Cardiac fibroblast (primary cell): Measurements from ENCODE around the gene UBE2J2.

Source experiments
- DNase-seq, 2 donors: peaks; one replicate each; pipeline versions ENCODE4 v3.0.0 to v3.0.0-alpha.2; 2010; ENCODE audit warnings: low read depth in 2 of 2
- H3K4me3 ChIP-seq, 2 donors: replicated peaks in 1 of 2; 1 replicate in 1 of 2; 2 replicates in 1 of 2; pipeline ENCODE4 v1.5.1; 2011; ENCODE audit warnings: low read depth in 2 of 2, low read length in 2 of 2, mild to moderate bottlenecking in 2 of 2, moderate library complexity in 1 of 2
- TF ChIP-seq, protein P1 (sequence below): IDR thresholded peaks from one replicate; pipeline ENCODE4 v1.5.1; 2011; ENCODE audit warnings: low read depth, mild to moderate bottlenecking, low read length, inconsistent platforms

The UBE2J2 gene

DNA sequence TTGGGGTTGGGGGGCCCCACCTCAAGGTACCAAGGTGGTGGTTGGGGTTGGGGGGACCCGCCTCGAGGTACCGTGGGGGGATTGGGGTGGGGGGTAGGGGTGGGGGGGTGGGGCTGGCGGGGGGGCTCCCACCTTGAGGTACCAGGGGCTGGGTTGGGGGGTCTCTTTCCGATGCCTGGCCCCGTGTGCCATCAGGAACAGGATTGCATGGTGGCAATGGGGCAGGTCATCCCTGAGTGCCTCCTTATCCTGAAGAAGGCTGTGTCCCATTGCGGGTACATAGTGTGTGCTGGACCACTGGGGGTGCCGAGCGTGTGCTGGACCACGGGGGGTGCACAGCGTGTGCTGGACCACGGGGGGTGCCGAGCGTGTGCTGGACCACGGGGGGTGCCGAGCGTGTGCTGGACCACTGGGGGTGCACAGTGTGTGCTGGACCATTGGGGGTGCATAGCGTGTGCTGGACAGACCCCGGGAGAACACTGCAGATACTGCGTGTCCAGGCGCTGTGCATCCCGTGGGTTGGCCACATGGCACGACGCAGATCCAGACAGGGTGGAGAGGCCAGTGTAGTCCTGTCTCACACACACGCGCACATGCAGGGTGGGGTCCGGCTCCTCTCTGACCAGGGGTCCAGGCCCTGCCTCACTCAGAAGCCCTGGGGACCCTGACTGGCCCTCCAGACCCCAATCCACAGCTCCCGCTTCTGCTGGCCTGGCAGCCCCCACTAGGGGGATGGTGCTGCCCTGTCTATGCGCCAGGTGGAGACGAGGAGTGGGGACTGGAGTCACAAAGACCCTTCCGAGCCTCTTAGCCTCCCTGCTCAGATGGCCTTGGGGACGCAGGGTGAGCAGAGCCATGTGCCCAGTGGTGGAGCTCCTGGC, 10.8 kb upstream of the UBE2J2 start:
- DNase-seq = no peak
- TF ChIP-seq, protein P1, sequence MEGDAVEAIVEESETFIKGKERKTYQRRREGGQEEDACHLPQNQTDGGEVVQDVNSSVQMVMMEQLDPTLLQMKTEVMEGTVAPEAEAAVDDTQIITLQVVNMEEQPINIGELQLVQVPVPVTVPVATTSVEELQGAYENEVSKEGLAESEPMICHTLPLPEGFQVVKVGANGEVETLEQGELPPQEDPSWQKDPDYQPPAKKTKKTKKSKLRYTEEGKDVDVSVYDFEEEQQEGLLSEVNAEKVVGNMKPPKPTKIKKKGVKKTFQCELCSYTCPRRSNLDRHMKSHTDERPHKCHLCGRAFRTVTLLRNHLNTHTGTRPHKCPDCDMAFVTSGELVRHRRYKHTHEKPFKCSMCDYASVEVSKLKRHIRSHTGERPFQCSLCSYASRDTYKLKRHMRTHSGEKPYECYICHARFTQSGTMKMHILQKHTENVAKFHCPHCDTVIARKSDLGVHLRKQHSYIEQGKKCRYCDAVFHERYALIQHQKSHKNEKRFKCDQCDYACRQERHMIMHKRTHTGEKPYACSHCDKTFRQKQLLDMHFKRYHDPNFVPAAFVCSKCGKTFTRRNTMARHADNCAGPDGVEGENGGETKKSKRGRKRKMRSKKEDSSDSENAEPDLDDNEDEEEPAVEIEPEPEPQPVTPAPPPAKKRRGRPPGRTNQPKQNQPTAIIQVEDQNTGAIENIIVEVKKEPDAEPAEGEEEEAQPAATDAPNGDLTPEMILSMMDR = no peak
- no peak overlapping the region for H3K4me3 ChIP-seq

DNA sequence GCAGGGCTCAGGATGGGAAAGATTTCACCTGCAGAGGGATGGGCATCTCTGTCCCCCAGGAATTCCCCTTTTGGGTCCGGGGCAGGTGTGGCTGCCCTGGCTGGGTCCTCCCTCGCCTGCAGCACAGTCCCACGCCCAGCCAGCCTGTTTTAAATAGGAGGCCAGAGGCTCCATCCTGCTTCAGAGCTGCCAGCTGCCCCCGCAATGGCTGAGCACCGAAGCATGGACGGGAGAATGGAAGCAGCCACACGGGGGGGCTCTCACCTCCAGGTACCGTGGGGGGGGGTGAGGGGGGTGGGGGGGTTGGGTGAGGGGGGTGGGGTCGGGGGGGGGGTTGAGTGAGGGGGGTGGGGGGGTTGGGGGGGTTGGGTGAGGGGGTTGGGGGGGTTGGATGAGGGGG, 10.2 kb upstream of the UBE2J2 start:
- TF ChIP-seq, protein P1 = no peak
- peak in 1 of 2 donors; percentile 21 for DNase-seq

DNA sequence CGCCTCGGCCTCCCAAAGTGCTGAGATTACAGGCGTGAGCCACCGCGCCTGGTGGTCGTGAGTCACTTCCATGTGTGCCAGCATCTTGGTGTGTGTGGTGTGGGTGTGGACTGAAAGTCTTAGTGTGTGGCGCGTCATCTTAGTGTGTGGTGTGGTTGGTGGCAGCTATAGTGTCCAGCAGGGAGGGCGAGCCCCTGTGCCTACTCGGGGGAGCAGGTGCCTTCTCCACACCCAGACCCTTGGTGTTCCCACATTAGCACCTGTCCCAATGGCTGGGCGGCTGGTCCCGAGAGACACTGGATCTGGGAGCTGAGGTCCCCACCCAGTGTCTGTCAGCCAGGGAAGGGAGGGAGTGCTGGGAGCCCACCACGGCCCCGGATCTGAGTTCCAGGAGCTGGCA, 9.3 kb upstream of the UBE2J2 start:
- H3K4me3 ChIP-seq = no peak overlapping the region
- peak in 1 of 2 donors; percentile 72 for DNase-seq
- TF ChIP-seq, protein P1 = no peak

More for the DNA sequence above, 10.2 kb upstream of the UBE2J2 start:
- no peak overlapping the region for H3K4me3 ChIP-seq

DNA sequence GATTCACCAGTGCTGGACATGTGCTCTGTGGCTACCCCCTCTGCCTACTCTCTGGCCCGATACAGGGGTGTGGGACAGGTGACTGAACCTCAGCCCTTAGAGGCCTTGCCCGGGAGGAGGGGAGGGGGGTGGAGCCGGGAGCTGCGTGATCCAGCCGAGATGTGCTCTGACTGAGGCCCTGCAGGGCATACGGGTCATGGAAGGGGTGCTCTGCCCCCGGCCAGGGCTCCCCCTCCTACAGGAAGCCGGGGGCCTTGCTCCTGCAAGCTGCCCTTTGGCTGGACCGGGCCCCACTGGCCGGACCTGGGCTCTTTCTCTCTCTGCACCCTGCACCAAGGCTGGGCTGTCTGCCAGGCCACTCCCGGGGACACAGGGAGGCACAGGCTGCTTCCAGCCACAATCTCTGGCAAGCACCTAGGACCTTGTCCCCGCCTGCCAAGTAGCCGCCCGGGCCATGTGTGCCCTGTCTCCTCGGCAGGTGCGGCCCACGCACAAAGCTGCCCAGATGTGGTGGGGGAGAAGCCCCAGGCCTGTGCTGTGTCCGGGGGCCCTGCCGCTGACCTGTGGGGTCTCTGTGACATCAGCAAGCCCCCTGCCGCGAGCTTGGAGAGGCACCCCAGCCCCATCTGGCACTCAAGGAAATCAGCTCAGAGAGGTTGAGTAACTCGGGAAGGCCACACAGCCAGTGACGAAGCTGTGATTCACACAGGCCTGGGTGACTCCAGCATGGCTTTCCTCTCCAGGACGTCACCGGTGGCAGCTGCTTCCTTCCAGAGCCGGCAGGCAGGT, 8.1 kb upstream of the UBE2J2 start:
- peak in 1 of 2 donors; percentile 88 for DNase-seq

DNA sequence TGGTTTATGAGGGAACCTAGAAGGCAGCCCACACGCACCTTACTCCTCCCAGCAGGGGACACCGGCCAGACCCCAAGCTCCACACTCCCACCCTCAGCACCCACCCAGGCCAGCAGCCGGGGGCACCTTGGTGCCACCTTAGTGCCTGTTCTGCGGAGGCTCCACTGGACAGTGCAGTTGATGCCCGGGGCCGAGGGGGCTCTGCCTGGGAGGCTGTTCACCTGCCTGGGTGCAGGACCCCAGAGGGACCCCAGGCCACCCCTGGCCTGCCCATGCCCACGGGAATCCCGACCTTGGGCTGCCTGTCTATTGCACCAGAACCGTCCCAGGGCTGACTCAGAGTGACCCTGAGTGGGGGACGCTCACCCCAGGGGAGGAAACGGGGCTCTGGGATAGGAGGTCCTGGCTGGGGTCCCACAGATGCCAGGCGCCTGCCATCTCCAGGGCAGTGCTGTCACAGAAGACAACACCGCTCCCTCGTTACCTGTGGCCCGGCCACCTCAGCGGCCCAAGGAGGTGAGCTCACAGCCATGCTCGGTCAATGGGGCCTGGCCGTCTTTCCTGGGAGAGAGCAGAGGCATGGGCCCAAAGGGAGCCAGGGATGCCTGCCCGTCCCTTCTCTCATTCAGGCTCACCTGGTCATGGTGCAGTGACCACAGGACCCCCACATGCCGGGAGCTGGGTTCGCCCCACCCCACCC, 7.3 kb upstream of the UBE2J2 start:
- TF ChIP-seq, protein P1 = no peak
- no peak for DNase-seq
- no peak overlapping the region for H3K4me3 ChIP-seq

More for the DNA sequence above, 8.1 kb upstream of the UBE2J2 start:
- TF ChIP-seq, protein P1 = no peak
- H3K4me3 ChIP-seq = no peak overlapping the region

DNA sequence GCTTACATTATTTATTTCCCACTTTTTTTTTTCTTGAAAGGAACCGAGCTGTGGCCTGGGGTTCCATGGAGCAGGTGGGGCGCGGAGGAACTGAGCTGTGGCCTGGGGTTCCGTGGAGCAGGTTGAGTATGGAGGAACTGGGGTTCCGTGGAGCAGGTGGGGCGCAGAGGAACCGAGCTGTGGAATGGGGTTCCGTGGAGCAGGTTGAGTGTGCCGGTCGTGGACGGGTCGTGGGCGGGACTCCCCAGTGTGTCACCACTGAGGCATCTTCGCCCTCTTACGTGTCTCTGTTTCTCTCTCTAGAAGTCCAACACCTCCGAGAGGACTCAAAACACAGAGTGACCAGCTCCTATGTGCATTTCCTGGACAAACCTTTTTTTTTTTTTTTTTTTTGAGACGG, 5.4 kb upstream of the UBE2J2 start:
- no peak for DNase-seq
- TF ChIP-seq, protein P1 = no peak
- H3K4me3 ChIP-seq = no peak overlapping the region
